OCI-M1 (cell line): Measurements from ENCODE around the gene REPIN1.

ENCODE experiments used
- DNase-seq: peaks from one replicate; lab custom pipeline; 2025; lab: John Stamatoyannopoulos, UW

Gene REPIN1

DNA sequence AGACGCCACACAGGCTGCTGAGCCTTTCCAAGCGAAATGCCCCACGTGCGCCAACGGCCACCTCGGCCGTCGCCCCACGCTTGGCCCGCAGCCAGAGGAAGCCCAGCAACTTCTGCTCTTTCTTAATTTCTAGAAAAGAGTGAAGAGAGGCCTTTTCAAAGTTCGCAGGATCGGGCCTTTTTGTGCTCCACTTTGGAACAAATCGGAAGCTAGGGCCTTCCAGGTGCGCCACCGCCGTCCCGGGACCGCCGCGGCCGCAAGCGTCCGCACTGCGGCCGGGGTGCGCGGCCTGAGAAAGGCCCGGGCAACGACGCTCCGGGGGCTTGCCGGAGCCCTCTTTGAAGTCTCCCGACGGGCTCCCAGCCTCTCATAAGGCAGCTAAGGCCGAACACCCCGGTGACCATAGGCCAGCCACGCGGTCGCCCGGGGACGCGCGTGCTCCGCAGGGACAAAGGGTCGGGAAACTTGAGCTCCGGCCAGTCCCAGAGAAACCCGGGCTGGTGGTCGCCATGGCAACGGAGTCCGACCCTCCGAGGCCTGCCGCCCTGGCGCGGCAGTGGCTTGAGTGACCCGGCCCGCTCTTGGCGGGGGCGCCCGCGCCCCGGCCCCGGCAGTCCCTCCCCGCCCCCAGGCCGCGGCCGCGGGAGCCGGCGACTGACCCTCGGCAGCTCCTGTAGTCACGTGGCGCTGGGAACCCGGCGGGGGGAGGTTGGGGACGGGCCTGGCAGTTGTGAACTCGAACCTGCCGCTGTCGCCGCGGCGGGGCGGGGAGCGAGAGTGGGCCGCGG, at the start of gene REPIN1:
TSS of gene REPIN1 (plus strand) at position 727 of the 788 bp plus-strand sequence. CDS start 890 bp downstream, outside the sequence.
- peak; percentile 86 for DNase-seq

DNA sequence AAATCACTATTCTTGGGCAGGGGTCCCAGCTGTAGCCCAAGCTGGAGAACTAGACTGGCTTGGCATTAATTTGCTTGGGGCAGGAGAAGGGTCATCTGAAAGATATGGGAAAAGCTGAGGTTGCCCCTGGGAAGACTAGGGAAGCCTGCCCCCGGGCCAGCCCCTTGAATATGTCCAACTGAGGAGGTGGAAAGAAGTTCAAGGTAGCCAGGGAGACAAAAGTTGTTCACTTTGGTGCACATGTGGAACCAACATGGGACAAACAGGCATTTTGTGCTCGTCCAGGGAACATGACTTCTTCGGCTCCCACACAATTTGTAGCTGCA, 46.9 kb upstream of the REPIN1 start:
- DNase-seq, result no peak

GRCh38 chr7:150322114-150322832, 46.3 kb upstream of the REPIN1 start:
- DNase-seq, result peak; percentile 91

DNA sequence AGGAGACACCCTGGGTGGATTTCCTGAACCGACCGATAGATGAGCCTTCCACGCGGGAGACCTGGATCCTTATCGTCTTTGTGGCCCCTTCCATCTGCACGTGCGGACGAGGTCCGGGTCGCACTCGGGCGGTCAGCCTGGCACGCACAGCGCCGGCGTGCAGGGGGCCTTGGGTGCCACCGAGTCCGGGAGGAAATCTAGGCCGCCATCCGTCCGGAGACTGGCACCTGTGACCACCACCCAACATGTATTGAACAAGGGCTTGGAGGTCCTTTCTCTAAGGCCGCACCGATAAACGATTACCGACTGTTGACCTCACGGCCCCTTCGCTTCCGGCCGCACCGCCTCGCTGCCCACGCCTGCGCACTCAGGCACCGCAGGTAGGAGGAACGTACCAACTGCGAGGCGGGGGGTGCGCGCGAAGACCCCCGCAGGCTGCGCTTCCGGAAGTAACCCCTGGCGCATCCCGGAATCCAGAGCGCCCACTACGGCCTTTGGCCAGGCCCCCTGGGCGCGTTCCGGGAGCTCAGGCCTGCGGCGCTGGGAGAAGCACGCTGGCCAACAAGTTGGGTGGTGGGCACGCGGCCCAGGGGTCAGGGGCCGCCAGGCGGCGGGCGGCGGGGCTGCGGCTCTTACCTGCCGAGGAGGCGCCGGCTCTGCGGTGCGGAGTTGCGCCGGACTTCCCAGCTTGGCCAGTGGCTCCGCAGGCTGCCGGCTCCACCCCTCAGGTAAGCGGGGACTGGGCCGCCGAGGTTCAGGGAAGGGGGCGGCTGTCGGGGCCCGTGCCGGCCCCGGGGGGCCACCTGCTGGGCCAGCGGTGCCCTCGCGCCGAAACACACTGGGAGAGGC, 45.6 kb upstream of the REPIN1 start, which contains the start of the genes ACTR3C and LRRC61:
TSS of gene ACTR3C (minus strand) at position 713 of the 849 bp plus-strand sequence. CDS start 28,249 bp downstream, outside the sequence.
TSS of gene LRRC61 (plus strand) at position 523 of the 849 bp plus-strand sequence. CDS start 13,507 bp downstream, outside the sequence.
- peak; percentile 84 for DNase-seq

GRCh38 chr7:150323682-150324372, 44.8 kb upstream of the REPIN1 start:
- no peak for DNase-seq

- peak; percentile 24 for DNase-seq
Observed at GRCh38 chr7:150324373-150324961, 44.2 kb upstream of the REPIN1 start.

DNA sequence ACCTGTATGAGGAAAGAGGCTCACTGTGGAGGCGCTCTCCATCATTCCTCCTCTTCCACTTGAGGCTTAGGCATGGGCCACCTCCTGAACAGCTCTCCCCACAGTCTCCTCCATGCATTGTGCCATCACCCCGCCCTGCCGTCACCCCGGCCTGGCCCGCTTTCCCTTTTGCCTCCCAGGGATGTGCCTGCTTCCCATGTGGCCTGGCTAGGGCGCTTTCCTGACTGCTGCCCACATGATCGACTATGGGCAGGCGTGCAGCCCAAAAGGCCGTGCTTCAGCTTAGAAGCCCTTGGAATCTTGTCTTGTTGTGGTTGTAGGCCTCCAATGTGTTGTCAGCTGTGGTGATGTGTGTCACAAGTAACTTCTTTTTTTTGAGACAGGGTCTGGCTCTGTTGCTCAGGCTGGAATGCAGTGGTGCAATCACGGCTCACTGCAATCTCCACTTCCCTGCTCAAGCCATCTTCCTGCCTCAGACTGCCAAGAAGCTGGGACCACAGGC, 43.5 kb upstream of the REPIN1 start:
- DNase-seq, result no peak

DNA sequence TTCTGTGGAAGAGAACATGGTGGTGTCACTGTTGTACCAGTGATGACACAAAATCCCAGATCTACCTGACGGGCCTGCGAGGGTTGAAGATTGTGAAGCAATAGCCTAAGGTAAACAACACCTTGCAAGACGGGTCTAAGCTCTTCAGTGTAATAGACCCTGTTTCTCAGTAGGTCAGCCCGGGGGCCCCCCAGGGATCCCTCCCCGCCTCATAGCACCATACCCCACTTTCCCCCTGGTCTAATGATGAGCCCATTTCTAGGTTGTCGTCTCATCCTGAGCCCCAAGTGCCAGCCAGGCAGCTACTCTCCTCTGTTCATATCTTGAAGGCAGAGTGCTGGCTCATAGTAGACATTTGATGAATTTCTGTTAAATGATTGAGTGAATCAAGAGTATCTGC, 42.7 kb upstream of the REPIN1 start:
- DNase-seq, result no peak

DNA sequence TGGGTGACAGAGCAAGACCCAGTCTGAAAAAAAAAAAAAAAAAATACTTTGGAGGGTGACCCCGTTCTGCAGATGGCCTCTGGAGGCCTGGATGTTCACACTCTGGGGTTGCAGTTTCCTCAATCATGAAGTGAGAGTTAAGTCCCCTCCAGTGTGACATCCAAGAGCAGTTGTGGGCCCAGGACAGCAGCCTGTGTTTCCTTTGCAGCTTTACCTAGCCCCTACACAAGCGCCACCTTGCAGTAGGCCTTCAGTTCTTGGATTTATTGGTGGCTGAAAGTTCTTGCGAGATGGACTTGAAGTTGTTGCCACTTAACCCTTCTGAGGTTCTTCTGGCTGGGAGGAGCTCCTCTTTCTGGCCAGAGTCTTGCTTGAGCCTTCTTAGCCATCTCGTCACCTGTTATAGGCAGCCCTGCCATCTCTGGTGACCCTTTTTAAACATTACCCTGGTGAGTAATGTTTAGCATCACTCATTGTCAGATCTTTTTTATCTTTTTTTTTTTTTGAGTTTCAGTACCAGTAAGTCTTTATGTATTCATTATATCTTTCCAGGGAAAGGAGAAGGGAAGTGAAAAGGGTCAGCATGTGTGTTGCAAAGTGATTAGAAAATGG, 41.9 kb upstream of the REPIN1 start:
- DNase-seq, result no peak

- DNase-seq, result no peak
Observed at GRCh38 chr7:150327308-150327707, 41.3 kb upstream of the REPIN1 start.

DNA sequence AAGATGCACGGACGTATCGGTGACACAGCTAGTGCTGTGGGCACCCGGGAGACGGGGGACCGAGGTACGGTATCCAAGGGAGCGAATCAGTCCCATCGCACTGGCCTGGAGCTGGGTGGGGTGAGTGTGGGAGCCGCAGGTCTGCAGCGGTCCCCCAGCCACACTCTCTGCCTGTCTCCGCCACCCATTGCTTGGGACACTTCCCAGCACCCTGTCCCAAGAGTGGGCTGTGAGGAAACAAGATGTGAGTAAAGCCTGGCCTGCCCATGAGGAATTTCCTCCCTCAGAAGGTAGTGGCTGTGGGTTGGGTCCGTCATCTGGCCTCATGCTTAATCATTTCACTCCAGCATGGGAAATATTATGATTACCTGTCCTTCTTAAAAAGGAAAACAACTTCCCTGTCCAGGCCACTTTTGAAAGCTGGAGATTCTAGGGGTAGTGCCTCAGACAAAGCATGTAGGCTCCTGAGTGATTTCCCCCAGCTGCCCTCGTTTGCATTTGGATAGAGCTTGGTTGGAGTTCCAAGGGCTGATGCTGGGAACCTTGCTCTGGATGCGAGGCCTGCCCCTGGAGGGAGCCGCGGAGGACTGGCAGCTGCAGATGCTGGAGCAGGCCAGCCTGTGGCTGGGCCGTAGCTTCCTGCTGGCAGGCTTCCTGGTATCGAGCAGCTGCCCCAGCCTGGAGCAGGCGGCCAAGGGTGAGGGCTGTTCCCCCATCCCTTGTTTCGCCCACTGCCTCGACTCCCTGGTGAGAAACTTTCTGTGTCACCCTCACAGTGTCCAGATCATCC, 39.1 kb upstream of the REPIN1 start:
- DNase-seq, result no peak

GRCh38 chr7:150330211-150330885, 38.3 kb upstream of the REPIN1 start:
- no peak for DNase-seq

- DNase-seq, result no peak
Observed at GRCh38 chr7:150332852-150333635, 35.6 kb upstream of the REPIN1 start.

DNA sequence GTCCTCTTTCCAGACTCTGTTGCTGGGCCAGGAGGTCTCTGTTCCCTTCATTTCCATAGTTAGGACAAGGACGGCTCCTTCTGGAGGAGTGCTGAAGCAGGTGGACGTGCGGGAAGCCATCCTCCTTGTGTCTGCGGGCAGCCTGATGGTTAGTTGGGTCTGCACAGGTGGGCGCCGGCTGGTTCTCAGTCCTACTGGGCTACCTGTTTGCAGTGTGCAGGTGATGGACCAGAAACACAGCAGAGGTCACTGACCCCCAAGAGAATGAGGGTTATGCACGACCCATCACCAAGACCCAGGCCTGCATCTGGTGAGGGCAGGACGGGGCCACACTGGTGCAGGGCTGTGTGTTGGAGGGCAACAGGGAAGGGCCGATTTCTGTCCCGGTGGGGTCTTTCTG, 35.0 kb upstream of the REPIN1 start:
- no peak for DNase-seq

- DNase-seq, result no peak
Observed at GRCh38 chr7:150334108-150334507, 34.5 kb upstream of the REPIN1 start.

- no peak for DNase-seq
Observed at GRCh38 chr7:150335108-150335773, 33.4 kb upstream of the REPIN1 start.

- DNase-seq, result no peak
Observed at GRCh38 chr7:150335774-150336112, 32.9 kb upstream of the REPIN1 start.

DNA sequence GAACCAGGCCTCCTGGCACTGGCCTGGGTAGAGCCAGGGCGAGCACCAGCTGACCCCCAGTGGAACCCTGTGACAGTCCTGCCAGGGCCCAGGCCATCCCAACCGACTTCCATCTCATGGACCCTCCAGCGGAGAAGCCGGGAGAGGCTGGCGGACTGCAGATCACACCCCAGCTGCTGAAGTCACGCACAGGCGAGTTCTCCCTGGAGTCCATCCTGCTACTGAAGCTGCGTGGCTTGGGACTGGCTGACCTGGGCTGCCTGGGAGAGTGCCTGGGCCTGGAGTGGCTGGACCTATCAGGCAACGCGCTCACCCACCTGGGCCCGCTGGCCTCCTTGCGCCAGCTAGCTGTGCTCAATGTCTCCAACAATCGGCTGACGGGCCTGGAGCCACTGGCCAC, 31.9 kb upstream of the REPIN1 start:
- no peak for DNase-seq
